Activated CD8-positive, alpha-beta memory T cell treated with anti-CD3 and anti-CD28 coated beads, Interleukin-2, amount 10 ng/mL, durations not matched to agents 7 days and 5 days (primary cell): ENCODE results near the gene KIFC1. TPM values are rescaled to one million over a fixed set of nuclear protein-coding genes. Genes with fewer than 3 reads are reported as not detected.

Source experiments
- ATAC-seq: fragments of 150-1000 bp; cut with Tn5 transposase; one replicate; pipeline ENCODE4 v1.10.0; 2021; ENCODE audit warnings: moderate library complexity
- CTCF ChIA-PET: fragments of 350-600 bp; sonication (Branson Sonifier 250); formaldehyde crosslinking; loops from one replicate; lab custom pipeline; 2021; ENCODE audit warnings: antibody characterized with exemption; lab: Charles Lee
- DNase-seq: peaks from one replicate; pipeline ENCODE4 v3.0.0-alpha.2; 2020
- H3K27ac Mint-ChIP-seq: one replicate; pipeline ENCODE4 v1.8.0; 2021; ENCODE audit warnings: mild to moderate bottlenecking, mixed read lengths
- H3K27me3 Mint-ChIP-seq: one replicate; pipeline ENCODE4 v1.8.0; 2021; ENCODE audit warnings: mixed read lengths
- H3K36me3 Mint-ChIP-seq: one replicate; pipeline ENCODE4 v1.8.0; 2021; ENCODE audit warnings: mild to moderate bottlenecking, mixed read lengths
- H3K4me1 Mint-ChIP-seq: one replicate; pipeline ENCODE4 v1.8.0; 2021; ENCODE audit warnings: mixed read lengths
- H3K4me3 Mint-ChIP-seq: one replicate; pipeline ENCODE4 v1.8.0; 2021; ENCODE audit warnings: mild to moderate bottlenecking, moderate library complexity, mixed read lengths
- H3K9me3 Mint-ChIP-seq: one replicate; pipeline ENCODE4 v1.8.0; 2022; ENCODE audit warnings: low read depth, mixed read lengths
- microRNA-seq: library from miRNA; unstranded; fragments of <30 nt; microRNA quantifications from one replicate; pipeline ENCODE4 v1.2.0, GENCODE V29; 2022
- total RNA-seq, 2 experiments: library from RNA; stranded (reverse); gene quantifications; one replicate each; pipeline ENCODE4 v1.2.3, GENCODE V29; 2021

The KIFC1 gene
- total RNA-seq, 2 experiments from 2014 or later, result 133 to 187 TPM

DNA sequence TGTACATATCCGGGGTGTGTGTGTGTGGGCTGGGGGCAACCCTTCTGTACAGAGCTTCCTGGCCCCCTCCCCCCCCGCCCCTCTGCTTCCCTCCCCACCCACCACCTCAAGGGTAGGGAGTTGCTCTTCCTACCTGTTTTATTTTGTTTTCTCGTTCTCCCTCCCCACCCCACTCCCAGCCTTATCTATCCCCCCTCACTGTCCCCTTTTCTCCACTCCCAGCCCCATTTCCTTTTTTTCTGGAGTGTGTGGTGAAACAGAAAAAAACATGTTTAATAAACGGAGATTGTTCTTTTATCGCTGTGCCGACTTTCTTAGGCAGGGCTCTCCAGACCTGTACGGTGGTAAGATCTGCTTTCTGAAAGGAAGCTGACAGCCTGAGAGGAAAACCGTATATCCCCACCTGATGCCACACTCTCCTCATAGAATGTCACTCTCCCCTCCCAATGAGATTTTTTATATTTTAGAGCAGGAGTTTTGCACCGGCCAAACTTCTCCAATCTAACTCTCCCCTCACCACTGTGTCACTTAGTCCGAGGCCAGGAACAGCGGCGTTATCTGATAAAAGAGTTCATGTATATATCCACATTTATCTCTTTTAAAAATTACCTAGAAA, 61.9 kb downstream of the KIFC1 start:
- CTCF ChIA-PET, result interaction anchor here (1.3 to 1.8 kb wide), 7 partner anchors 15 to 164 kb away, joined by 3 to 8 read pairs (median 4); partner anchors contain the start of genes BAK1, PFDN6 and WDR46
- Mint-ChIP-seq H3K27me3 (no peaks in the 10 kb centered on the region), H3K4me1 (peaks cover 22% of the 10 kb centered on the region), H3K9me3 (no peaks in the 10 kb centered on the region), H3K27ac (peak overlapping the region; percentile 86), H3K36me3 (peaks cover 10% of the 10 kb centered on the region), H3K4me3 (peak overlapping the region; percentile 96)
- no peak for ATAC-seq
- no peak for DNase-seq

DNA sequence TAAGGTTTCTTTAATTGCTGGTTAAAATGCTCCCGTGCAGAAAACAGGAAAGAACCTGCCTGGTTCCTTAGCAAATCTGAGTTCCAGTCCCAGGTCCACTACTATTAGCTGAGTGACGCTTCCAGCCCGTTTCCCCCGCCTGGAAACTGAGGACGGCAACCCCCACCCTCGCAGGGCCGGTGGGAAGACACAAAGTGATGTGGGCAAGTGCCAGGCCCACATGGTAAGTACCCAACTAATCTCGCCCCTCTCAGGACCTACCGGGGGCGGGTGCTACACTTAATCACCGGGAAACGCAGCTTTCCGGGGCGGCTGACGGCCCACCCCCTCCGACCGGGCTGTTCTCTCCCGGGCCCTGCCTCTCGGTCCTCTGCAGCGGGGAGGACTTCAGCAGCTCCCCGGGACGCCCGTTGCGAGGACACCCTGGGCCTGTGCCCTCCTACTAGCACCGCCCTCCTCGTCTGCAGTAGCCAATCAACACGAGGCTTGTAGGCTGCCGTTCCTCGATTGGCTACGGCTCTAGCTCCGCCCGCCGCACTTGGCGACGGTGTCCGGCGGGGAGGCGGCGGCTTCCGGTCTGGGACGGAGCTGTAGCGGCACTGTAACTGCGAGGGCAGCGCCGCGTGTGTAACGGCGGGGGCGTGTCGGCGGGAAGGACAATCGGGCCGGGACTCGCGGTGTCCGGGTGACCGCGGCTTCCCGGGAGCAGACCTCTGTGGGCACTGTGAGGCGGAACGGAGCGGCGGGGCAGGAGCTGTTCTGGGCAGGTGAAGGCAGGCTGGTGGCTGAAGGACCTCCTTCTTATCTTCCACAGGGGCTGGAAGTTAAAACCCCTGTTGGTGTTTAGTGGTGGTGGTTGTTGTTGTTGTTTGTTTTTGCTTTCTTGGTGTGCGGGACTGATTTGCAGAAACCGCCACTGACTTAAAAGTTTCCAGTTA, 62.7 kb downstream of the KIFC1 start, which contains the start of gene ZBTB9:
TSS of gene ZBTB9 (plus strand) at position 568 of the 938 bp plus-strand sequence. CDS start 525 bp downstream, outside the sequence.
- no peaks in the 10 kb centered on the region for H3K9me3 Mint-ChIP-seq
- H3K4me3 Mint-ChIP-seq, result peak within 1 kb of the TSS; percentile 96
- H3K27ac Mint-ChIP-seq, result peak within 1 kb of the TSS; percentile 86
- ATAC-seq (peak; percentile 99), DNase-seq (peak; percentile 98)
- peaks cover 22% of the 10 kb centered on the region for H3K4me1 Mint-ChIP-seq
- peaks cover 7% of the 10 kb centered on the region for H3K36me3 Mint-ChIP-seq
- CTCF ChIA-PET, result interaction anchor here (1.1 to 1.8 kb wide), 10 partner anchors 14 to 257 kb away, joined by 3 to 8 read pairs (median 4); partner anchors contain the start of genes BAK1, CUTA, PFDN6 and UQCC2
- no peaks in the 10 kb centered on the region for H3K27me3 Mint-ChIP-seq

DNA sequence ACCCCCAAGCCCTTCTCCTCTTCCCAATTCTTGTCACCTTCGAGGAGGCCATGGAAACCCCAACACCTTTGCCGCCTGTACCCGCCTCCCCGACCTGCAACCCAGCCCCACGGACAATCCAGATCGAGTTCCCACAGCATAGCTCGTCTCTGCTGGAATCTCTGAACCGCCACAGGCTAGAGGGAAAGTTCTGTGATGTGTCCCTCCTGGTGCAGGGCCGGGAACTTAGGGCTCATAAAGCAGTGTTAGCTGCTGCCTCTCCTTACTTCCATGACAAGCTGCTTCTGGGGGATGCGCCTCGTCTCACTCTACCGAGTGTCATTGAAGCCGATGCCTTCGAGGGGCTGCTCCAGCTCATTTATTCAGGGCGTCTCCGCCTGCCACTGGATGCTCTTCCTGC, 63.4 kb downstream of the KIFC1 start:
- Mint-ChIP-seq H3K27ac (peak overlapping the region; percentile 86), H3K27me3 (no peaks in the 10 kb centered on the region), H3K36me3 (peaks cover 7% of the 10 kb centered on the region), H3K9me3 (no peaks in the 10 kb centered on the region), H3K4me1 (peaks cover 22% of the 10 kb centered on the region), H3K4me3 (peak overlapping the region; percentile 96)
- no peak for ATAC-seq
- CTCF ChIA-PET, result interaction anchor here (1.1 to 1.8 kb wide), 8 partner anchors 13 to 256 kb away, joined by 3 to 8 read pairs (median 4); partner anchors contain the start of genes BAK1, CUTA, PFDN6 and UQCC2
- no peak for DNase-seq

DNA sequence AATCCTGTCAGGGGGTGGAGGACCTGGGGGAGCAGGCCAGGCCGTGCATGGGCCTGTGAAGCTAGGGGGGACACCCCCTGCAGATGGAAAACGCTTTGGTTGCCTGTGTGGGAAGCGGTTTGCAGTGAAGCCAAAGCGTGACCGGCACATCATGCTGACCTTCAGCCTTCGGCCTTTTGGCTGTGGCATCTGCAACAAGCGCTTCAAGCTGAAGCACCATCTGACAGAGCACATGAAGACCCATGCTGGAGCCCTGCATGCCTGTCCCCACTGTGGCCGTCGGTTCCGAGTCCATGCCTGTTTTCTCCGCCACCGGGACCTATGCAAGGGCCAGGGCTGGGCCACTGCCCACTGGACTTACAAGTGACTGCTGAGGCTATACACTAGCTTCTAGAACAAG, 64.5 kb downstream of the KIFC1 start:
- DNase-seq (no peak), ATAC-seq (no peak)
- H3K4me3 Mint-ChIP-seq, result no peak overlapping the region
- peaks cover 22% of the 10 kb centered on the region for H3K4me1 Mint-ChIP-seq
- H3K27ac Mint-ChIP-seq, result no peak overlapping the region
- peaks cover 5% of the 10 kb centered on the region for H3K36me3 Mint-ChIP-seq
- CTCF ChIA-PET, result no interaction called here
- H3K9me3 Mint-ChIP-seq, result no peaks in the 10 kb centered on the region
- no peaks in the 10 kb centered on the region for H3K27me3 Mint-ChIP-seq

DNA sequence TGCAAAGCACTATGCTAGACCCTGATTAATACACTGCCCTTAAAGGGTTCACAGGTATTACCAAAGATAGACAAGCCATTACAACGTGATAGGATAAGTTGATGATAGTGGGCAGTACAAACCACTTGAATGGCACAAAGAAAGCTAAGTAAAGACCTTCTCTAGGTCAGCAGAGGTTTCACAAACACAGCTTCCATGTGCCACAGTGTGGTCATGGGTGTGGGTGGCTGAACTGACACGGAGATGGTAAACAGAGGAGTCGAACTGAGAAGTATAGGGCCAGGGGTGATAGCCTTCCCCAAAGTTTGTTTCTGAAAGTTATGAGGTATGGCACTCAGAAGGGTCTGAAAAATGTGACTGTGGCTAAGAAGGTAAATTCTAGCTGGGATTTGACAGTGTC, 67.1 kb downstream of the KIFC1 start:
- Mint-ChIP-seq H3K4me1 (peaks cover 14% of the 10 kb centered on the region), H3K27me3 (peaks cover 7% of the 10 kb centered on the region), H3K9me3 (no peaks in the 10 kb centered on the region), H3K36me3 (peaks cover 5% of the 10 kb centered on the region), H3K4me3 (no peak overlapping the region), H3K27ac (no peak overlapping the region)
- no peak for DNase-seq
- no peak for ATAC-seq
- CTCF ChIA-PET, result no interaction called here

DNA sequence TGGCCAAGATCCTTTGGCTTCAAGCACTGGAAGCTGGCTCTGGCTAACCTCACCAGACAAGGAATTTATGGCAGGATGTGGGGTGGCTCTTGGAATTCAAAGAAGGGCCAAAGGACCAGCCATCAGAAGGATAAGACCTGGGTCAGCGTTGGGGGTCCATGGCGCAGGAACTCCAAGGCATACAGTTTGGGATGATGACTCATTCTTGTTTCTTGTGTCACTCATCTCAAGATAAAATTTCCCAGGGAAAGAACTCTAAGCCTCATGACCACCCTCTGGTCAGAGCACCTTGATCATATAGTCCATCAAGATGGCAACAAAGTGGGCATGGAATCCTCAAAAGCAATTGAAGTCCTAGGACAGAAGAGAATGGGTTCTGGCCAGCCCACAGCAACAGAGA, 67.6 kb downstream of the KIFC1 start:
- H3K4me1 Mint-ChIP-seq, result peaks cover 11% of the 10 kb centered on the region
- CTCF ChIA-PET, result no interaction called here
- DNase-seq, result no peak
- peaks cover 5% of the 10 kb centered on the region for H3K36me3 Mint-ChIP-seq
- H3K27me3 Mint-ChIP-seq, result peaks cover 8% of the 10 kb centered on the region
- no peaks in the 10 kb centered on the region for H3K9me3 Mint-ChIP-seq
- no peak overlapping the region for H3K27ac Mint-ChIP-seq
- H3K4me3 Mint-ChIP-seq, result no peak overlapping the region
- no peak for ATAC-seq

Small RNA genes within 50 kb of the gene (microRNA-seq; reads per million reads assigned to microRNA genes)
- not detected for gene MIR5004

Other genes starting within 250 kb of the KIFC1 start
- under 1 TPM; 0.77 to 0.79 TPM for gene COL11A2, start 199.4 kb upstream of the KIFC1 start, total RNA-seq
- 10 to 100 TPM; 36.0 to 38.9 TPM for gene RXRB, start 191.2 kb upstream of the KIFC1 start, total RNA-seq
- gene SLC39A7, start 191.0 kb upstream of the KIFC1 start, total RNA-seq, result 10 to 100 TPM; 50.1 to 63.9 TPM
- gene HSD17B8, start 187.2 kb upstream of the KIFC1 start, total RNA-seq, result 10 to 100 TPM; 18.6 to 20.9 TPM
- gene RING1, start 183.3 kb upstream of the KIFC1 start, total RNA-seq, result 10 to 100 TPM; 32.6 to 37.8 TPM
- gene VPS52, start 119.9 kb upstream of the KIFC1 start, total RNA-seq, result 10 to 100 TPM; 60.6 to 63.3 TPM
- 1,000 to 10,000 TPM; 2,808 to 3,161 TPM for gene RPS18, start 119.7 kb upstream of the KIFC1 start, total RNA-seq
- gene B3GALT4, start 114.7 kb upstream of the KIFC1 start, total RNA-seq, result 10 to 100 TPM; 14.0 to 20.5 TPM
- 10 to 100 TPM; 61.5 to 78.4 TPM for gene WDR46, start 102.6 kb upstream of the KIFC1 start, total RNA-seq
- 10 to 100 TPM; 67.8 to 90.3 TPM for gene PFDN6, start 102.2 kb upstream of the KIFC1 start, total RNA-seq
- gene RGL2, start 92.9 kb upstream of the KIFC1 start, total RNA-seq, result 10 to 100 TPM; 34.7 to 49.9 TPM
- 100 to 1,000 TPM; 207 to 235 TPM for gene TAPBP, start 77.7 kb upstream of the KIFC1 start, total RNA-seq
- 10 to 100 TPM; 10.6 to 11.8 TPM for gene ZBTB22, start 74.1 kb upstream of the KIFC1 start, total RNA-seq
- gene DAXX, start 68.9 kb upstream of the KIFC1 start, total RNA-seq, result 100 to 1,000 TPM; 102 to 107 TPM
- gene PHF1, start 19.2 kb downstream of the KIFC1 start, total RNA-seq, result 10 to 100 TPM; 26.1 to 36.0 TPM
- 100 to 1,000 TPM; 196 to 197 TPM for gene CUTA, start 26.3 kb downstream of the KIFC1 start, total RNA-seq
- gene SYNGAP1, start 28.2 kb downstream of the KIFC1 start, total RNA-seq, result 10 to 100 TPM; 24.1 to 39.8 TPM
- 1 to 10 TPM; 7.4 to 9.0 TPM for gene ZBTB9, start 62.8 kb downstream of the KIFC1 start, total RNA-seq
- gene BAK1, start 188.5 kb downstream of the KIFC1 start, total RNA-seq, result 10 to 100 TPM; 70.9 to 74.4 TPM
- gene ITPR3, start 229.5 kb downstream of the KIFC1 start, total RNA-seq, result 10 to 100 TPM; 44.9 to 71.3 TPM